Stimulated activated CD4-positive, alpha-beta T cell treated with anti-CD3 and anti-CD28 coated beads, Interleukin-1b, Interleukin-23, amount 100 ng/mL, for 48 hours (primary cell): ENCODE results near the gene TAF7L.

Experiments
- DNase-seq: peaks from one replicate; pipeline ENCODE4 v3.0.0-alpha.2; 2020

The TAF7L gene

DNA sequence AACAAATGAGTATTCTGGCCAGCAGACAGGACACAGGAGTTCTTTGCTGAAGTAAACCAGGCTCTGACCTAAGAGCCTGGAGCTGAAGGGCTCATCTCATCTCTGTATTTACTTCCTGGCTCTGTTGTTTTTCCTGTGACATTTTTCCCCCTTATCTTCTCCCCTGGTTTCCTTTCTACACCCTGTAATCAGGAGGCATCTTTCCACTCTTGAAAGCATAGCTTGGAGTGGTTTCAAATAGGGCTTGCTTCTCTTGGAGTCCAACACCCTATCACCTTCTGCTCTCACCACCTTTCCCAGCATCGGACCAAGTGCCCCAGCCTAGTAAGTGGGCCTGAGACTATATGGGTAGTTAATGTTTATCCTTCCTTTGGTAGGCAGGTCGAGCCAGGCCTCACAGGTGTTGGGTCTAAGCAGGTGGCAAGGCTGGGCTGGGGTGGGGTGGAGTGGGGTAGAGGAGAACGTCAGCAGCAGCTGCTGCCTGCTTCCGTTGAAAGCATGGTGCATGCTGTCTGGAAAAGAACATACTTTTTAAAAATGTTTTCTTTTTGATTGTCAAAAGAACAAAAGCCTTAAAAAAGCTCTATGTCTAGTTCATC, 70.4 kb downstream of the TAF7L start:
- no peak for DNase-seq

DNA sequence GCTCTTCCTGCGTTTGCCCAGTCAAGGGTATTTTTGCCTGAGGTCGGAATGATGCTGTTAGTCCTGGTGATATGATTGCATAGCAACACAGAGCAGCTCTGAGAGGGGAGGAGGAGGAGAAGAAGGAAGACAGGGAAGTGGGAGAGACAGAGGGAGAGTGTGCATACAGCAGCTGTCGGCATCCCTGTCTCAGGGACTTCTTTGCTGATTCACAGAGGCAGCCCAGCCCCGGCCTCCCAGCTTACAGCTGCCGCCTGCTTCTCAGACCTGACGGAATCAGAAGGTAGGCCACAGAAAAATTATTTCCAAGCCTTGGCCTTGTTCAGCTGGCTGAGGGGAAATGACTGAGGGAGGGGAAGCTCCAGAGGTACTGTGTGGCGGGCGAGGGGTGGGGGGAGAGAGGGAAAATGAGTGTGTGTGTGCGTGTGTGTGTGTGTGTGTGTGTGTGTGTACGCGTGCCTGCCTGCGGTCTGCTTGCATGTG, 71.2 kb downstream of the TAF7L start:
- DNase-seq: peak; percentile 5

DNA sequence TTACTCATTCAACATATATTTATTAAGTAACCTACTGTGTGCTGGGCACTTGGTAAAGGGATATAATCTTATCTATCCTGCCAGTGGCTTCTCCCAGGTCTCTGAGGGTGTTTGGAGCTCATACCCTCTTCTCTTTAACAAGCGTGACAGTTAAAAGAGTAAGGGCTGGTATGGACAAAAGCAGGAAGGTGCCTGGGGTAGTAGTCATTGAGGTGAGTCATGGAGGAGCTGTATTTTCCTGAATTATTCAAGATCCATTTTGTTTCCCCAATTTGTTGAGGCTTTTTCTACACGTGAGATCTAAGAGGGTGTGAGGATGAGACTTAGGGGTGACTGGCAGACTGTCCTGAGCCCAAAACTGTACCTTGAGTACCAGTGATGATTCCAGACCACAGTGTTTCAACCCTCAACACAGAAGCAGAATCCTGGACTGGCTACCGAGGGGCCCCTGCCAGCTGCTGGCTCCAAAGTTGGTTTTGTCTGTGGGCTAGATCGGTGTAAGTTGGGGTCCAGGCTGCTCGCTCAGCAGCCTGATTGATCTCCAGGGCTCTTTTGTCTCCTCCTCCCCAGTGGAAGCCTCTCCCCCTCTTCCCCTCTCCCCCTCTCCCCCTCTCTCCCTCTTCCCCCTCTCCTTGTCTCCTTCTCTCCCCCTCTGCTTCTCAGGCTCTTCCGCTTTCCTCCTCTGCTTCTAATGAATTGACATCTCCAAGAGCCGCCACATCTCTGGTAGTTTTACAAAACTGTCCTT, 71.8 kb downstream of the TAF7L start, which contains the start of gene DRP2:
DRP2 (plus strand) TSS at position 671 of the 748 bp plus-strand sequence. CDS start 11,862 bp downstream, outside the sequence.
- no peak for DNase-seq
